Cortex of kidney (tissue), 1 donor: ENCODE measurements around the gene PARS2.
"Not testable (repeated sequence)": the region's sequence is repeated elsewhere in the genome, so short reads cannot be mapped to it uniquely, and the experiment has no call there.

ENCODE experiments used
- DNase-seq: peaks from one replicate; lab custom pipeline; 2025; lab: John Stamatoyannopoulos, UW

The PARS2 gene

GRCh38 chr1:54800041-54800898 is 35.9 kb upstream of the PARS2 start:
- DNase-seq, result no peak

- DNase-seq, result no peak
Observed at GRCh38 chr1:54798769-54799641, 34.7 kb upstream of the PARS2 start.

- no peak for DNase-seq
Observed at GRCh38 chr1:54798206-54798605, 33.9 kb upstream of the PARS2 start.

- DNase-seq, result no peak
Observed at GRCh38 chr1:54796902-54797301, 32.6 kb upstream of the PARS2 start.

GRCh38 chr1:54795841-54796468 is 31.6 kb upstream of the PARS2 start:
- no peak for DNase-seq

GRCh38 chr1:54795356-54795665 is 31.0 kb upstream of the PARS2 start:
- no peak for DNase-seq

- no peak for DNase-seq
Observed at GRCh38 chr1:54794451-54795355, 30.4 kb upstream of the PARS2 start.

GRCh38 chr1:54792686-54793282 is 28.5 kb upstream of the PARS2 start:
- no peak for DNase-seq

GRCh38 chr1:54791880-54792522 is 27.7 kb upstream of the PARS2 start:
- DNase-seq, result no peak

GRCh38 chr1:54788459-54788858 is 24.1 kb upstream of the PARS2 start:
- no peak for DNase-seq

GRCh38 chr1:54787604-54788003 is 23.3 kb upstream of the PARS2 start:
- DNase-seq, result no peak

GRCh38 chr1:54786778-54787177 is 22.5 kb upstream of the PARS2 start:
- no peak for DNase-seq

GRCh38 chr1:54784066-54784465 is 19.7 kb upstream of the PARS2 start:
- DNase-seq, result no peak

- DNase-seq, result no peak
Observed at GRCh38 chr1:54782588-54782987, 18.3 kb upstream of the PARS2 start.

GRCh38 chr1:54782156-54782555 is 17.8 kb upstream of the PARS2 start:
- no peak for DNase-seq

GRCh38 chr1:54781023-54781723 is 16.9 kb upstream of the PARS2 start:
- DNase-seq, result no peak

GRCh38 chr1:54777431-54777830 is 13.1 kb upstream of the PARS2 start:
- DNase-seq, result no peak

- DNase-seq, result no peak
Observed at GRCh38 chr1:54777011-54777410, 12.7 kb upstream of the PARS2 start.

GRCh38 chr1:54775828-54776721 is 11.8 kb upstream of the PARS2 start:
- not testable (repeated sequence) for DNase-seq
